GM19395 (cell line): Measurements from ENCODE around the gene C11orf91.

Experiments used
- ATAC-seq: cut with Tn5 transposase; IDR thresholded peaks from one replicate; pipeline ENCODE4 v1.9.1; 2021; ENCODE audit warnings: mild to moderate bottlenecking, moderate library complexity; ENCODE audit not compliant: unreplicated experiment

Gene C11orf91

GRCh38 chr11:33654594-33654993 lies 46.0 kb downstream of the C11orf91 start:
- ATAC-seq: no peak

GRCh38 chr11:33652930-33653329 lies 47.7 kb downstream of the C11orf91 start:
- no peak for ATAC-seq

GRCh38 chr11:33652431-33652830 lies 48.2 kb downstream of the C11orf91 start:
- no peak for ATAC-seq

GRCh38 chr11:33651990-33652389 lies 48.6 kb downstream of the C11orf91 start:
- no peak for ATAC-seq

- no peak for ATAC-seq
These were observed 49.1 kb downstream of the C11orf91 start for GRCh38 chr11:33651555-33651954.

GRCh38 chr11:33649944-33650343 lies 50.7 kb downstream of the C11orf91 start:
- ATAC-seq: no peak
